ENCODE data around the gene ICAM1.
"Not testable (repeated sequence)": the region's sequence is repeated elsewhere in the genome, so short reads cannot be mapped to it uniquely, and the experiment has no call there.

ICAM1 gene

DNA sequence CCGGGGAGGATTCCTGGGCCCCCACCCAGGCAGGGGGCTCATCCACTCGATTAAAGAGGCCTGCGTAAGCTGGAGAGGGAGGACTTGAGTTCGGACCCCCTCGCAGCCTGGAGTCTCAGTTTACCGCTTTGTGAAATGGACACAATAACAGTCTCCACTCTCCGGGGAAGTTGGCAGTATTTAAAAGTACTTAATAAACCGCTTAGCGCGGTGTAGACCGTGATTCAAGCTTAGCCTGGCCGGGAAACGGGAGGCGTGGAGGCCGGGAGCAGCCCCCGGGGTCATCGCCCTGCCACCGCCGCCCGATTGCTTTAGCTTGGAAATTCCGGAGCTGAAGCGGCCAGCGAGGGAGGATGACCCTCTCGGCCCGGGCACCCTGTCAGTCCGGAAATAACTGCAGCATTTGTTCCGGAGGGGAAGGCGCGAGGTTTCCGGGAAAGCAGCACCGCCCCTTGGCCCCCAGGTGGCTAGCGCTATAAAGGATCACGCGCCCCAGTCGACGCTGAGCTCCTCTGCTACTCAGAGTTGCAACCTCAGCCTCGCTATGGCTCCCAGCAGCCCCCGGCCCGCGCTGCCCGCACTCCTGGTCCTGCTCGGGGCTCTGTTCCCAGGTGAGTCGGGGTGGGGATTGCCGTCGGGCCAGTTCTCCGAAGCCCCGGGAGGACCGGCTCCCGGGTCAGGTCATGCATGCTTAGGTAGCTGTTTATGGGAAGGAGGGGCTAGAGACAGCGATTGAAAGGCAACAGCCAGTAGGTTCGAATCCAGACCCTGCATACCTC, at the start of gene ICAM1:
ICAM1 (plus strand) TSS at position 505 of the 779 bp plus-strand sequence; CDS start at position 545, 40 bp downstream.
- DNase-seq: no peak

GRCh38 chr19:10222201-10222890, 48.6 kb upstream of the ICAM1 start:
- no peak for DNase-seq

- no peak for DNase-seq
These were observed 47.3 kb upstream of the ICAM1 start for GRCh38 chr19:10223488-10224213.

DNA sequence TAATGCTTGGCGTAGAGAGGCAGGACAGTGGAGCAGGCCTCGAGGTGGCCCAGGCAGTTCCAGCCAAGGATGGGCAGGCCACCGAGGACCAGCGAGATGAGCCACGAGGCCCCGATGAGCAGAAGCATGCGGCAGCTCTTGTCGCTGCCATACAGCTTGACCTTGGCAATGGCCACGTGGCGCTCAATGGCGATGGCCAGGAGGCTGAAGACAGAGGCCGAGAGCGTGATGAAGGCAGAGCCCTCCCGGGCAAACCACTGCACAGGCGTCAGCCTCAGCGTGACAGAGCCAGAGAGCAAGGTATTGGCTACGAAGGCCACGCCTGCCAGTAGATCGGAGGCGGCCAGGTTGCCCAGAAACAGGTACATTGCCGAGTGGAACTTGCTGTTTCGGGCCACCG, 46.6 kb upstream of the ICAM1 start:
- DNase-seq: no peak

DNA sequence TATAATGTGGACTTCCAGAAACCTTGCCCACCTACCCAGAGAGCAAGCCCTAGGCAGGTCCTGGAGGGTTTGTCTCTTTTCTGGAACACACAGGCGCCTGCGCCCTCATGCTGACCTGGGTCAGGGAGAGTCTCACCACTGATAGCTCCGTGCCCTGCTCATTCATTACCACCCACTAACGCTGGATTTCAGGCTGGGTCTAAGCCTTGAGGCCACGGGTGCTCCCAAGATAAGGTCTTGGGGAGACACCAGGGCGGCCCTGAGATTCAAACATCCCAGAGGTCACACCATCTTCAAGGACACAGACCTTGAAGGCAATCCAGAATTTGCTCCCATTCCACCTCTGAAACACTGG, 44.9 kb upstream of the ICAM1 start:
- DNase-seq: no peak

- DNase-seq: no peak
These were observed 44.4 kb upstream of the ICAM1 start for GRCh38 chr19:10226376-10227025.

- DNase-seq: no peak
These were observed 43.6 kb upstream of the ICAM1 start for GRCh38 chr19:10227026-10227971.

- no peak for DNase-seq
These were observed 42.5 kb upstream of the ICAM1 start for GRCh38 chr19:10228393-10228792.

DNA sequence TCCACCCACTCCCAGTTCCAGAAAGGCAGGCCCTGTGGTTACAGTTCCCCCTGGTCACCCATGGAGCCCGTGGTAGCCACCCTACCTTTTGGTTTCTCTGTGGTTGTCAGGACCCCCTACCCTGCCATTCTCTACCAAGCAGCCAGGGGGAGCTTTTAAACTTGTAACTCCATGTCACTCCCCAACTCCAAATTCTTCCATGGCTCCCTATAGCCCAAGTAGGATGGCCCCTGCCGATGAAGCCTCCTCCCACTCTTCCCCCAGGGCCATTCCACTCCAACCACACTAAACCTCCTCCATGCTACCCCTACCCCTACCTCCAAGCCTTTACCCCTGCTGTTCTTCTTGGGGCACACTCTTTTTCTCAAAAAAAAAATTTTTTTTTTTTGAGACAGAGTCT, 42.0 kb upstream of the ICAM1 start:
- DNase-seq: peak; percentile 20 to 52

GRCh38 chr19:10230173-10230860, 40.6 kb upstream of the ICAM1 start:
- DNase-seq: no peak

DNA sequence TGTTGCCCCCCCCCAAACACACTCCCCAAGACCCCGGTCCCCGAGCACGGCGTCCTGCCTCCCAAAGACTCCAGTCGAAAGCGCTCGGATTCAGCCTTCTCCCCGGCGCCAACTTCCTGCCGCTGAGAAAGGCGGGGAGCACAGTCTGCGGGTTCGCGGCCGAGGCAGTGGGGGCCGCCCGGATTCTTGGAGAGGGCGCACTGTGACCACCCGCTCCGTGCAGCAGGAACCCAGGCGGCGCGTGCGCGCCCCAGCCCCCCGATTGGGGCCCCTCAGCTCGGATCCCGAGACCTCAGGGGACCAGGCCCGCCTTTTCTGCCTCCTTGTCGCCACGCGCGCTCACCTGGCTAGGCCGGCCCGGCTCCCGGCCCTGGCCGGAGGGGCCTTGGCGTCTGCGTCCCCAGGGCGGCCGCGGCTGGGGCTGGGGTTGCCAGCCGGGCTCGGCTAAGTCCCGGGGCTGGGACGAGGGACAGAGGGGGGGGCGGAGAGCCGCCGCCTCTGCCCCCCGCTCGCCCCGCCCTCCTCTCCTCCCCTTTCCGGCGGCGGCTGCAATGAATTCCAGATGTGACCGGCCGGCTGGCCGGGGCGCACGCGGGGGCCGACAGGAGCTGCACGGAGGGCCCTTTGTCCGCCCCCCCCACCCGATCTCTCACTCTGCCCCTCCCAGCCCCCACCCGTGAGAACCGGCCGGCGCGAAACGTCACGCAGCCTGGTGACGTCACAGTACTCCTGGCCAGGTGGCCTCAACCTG, 39.9 kb upstream of the ICAM1 start, which contains the start of gene S1PR2:
S1PR2 (minus strand) TSS at position 471 of the 751 bp plus-strand sequence. CDS start 6,426 bp downstream, outside the sequence.
- DNase-seq: peak in 1 of 2 experiments; percentile 68

GRCh38 chr19:10231612-10232228, 39.2 kb upstream of the ICAM1 start:
- no peak for DNase-seq

DNA sequence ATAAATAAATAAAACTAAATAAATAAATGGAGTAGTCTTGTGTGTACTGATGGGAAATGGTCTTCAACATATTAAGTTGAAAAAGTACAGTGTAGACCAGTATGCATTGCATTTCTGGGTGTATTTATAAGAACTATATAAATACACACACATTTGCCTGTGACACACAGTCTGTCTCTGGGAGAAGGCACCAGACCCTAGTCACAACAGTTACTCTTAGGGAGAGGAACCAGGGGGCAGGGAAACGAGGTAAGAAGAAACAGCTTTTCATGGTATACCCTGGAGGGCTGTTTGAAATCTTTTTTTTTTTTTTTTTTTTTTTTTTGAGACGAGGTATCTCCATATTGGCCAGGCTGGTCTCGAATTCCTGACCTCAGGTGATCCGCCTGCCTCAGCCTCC, 37.0 kb upstream of the ICAM1 start:
- DNase-seq: no peak

GRCh38 chr19:10235003-10235402, 35.9 kb upstream of the ICAM1 start:
- DNase-seq: no peak

DNA sequence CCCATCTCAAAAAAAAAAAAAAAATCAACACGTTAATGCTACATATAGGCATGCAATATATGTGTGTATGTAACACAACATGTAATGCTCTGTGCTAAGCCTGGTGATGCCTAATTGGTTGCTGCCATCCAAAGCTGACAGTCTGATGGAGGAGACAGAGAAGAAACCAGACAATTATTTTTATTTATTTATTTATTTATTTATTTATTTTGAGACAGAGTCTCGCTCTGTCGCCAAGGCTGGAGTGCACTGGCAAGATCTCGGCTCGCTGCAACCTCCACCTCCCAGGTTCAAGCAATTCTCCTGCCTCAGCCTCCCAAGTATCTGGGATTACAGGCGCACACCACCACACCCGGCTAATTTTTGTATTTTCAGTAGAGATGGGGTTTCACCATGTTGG, 35.5 kb upstream of the ICAM1 start:
- not testable (repeated sequence) for DNase-seq

DNA sequence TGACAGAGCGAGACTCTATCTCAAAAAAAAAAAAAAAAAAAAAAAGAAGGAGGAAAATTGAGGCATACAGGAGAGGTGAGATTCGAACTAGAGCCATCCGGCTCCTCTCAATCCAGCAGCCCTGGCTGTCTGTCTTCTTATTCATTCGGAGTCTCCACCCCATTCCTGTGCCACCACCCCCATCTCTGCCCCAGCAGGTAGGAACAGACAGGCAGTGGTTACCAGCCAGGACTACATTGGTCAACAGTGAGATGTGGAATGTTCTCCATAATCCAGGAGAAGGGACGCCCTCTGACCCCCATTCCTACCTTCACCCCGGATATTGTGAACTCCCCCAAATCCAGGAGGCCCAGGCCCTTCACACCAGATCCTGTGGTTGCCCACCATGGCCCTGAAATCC, 33.2 kb upstream of the ICAM1 start:
- no peak for DNase-seq

DNA sequence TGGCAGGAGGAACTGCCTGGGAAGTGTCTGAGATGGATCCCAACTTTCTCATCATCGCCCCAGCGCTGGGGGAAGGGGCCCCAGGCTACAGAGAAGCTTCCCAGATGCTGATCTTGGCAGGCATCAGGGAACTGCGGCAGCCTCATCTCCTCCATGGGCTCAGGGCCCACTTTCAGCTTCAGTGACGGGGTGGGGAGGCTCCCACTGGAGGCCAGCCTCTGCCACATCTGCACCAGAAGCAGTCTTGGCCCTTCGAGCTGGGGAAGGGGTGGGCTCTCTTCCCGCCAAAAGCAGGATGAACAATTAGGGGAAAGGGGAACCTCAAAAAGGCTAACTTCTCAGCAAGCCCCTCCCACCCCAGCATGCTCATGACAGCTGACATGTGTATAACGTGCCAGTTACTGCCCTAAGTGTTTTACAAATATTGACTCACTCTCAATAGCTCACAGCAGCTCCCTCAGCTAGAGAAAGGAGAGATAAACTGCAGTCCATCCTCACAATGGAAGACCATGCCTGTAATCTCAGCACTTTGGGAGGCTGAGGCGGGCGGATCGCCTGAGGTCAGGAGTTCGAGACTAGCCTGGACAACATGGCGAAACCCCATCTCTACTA, 32.6 kb upstream of the ICAM1 start:
- peak; percentile 60 to 93 for DNase-seq

- not testable (repeated sequence) for DNase-seq
These were observed 29.0 kb upstream of the ICAM1 start for GRCh38 chr19:10241826-10242449.

GRCh38 chr19:10243606-10244005, 27.3 kb upstream of the ICAM1 start:
- DNase-seq: no peak
